HCEC 1CT (cell line): Measurements from ENCODE around the gene TSFM.

ENCODE experiments used
- DNase-seq: peaks from one replicate; pipeline ENCODE4 v3.0.0-alpha.2; 2017

TSFM gene

GRCh38 chr12:57837864-57838562 is 55.4 kb downstream of the TSFM start:
- peak; percentile 73 for DNase-seq

- DNase-seq = peak; percentile 34
Measured at GRCh38 chr12:57838594-57839302, 56.2 kb downstream of the TSFM start.

- DNase-seq = no peak
Measured at GRCh38 chr12:57839996-57840395, 57.4 kb downstream of the TSFM start.

GRCh38 chr12:57840726-57841125 is 58.1 kb downstream of the TSFM start:
- DNase-seq = no peak

- no peak for DNase-seq
Measured at GRCh38 chr12:57841445-57841844, 58.9 kb downstream of the TSFM start.

- no peak for DNase-seq
Measured at GRCh38 chr12:57842342-57843294, 60.0 kb downstream of the TSFM start.

- DNase-seq = peak; percentile 92
Measured at GRCh38 chr12:57844709-57845477, 62.3 kb downstream of the TSFM start.

- peak; percentile 18 for DNase-seq
Measured at GRCh38 chr12:57845478-57846284, 63.1 kb downstream of the TSFM start.

- peak; percentile 17 for DNase-seq
Measured at GRCh38 chr12:57846285-57846576, 63.6 kb downstream of the TSFM start.

- DNase-seq = peak; percentile 98
Measured at GRCh38 chr12:57846577-57847319, 64.2 kb downstream of the TSFM start, which contains the start of gene CTDSP2. Gene CTDSP2, minus strand, starts transcription at chr12:57846729. Its CDS starts 294 bp downstream, at chr12:57846435.
